Fibroblast of villous mesenchyme (primary cell): Measurements from ENCODE around the gene PARD3. TPM values are rescaled to one million over a fixed set of nuclear protein-coding genes. Genes with fewer than 3 reads are reported as not detected.

Experiments used
- DNase-seq: peaks from one replicate; pipeline ENCODE4 v3.0.0-alpha.2; 2010; ENCODE audit warnings: low read depth
- H3K4me3 ChIP-seq: 2 replicates; pipeline ENCODE4 v1.5.1; 2011; ENCODE audit warnings: low read depth, mild to moderate bottlenecking, low read length
- CTCF ChIP-seq: IDR thresholded peaks from 2 replicates; pipeline ENCODE4 v1.5.1; 2012; ENCODE audit warnings: low read depth, mild to moderate bottlenecking, low read length; ENCODE audit not compliant: insufficient read depth
- total RNA-seq: library from RNA; depleted of rRNA; stranded (reverse); fragments of >200 nt; gene quantifications from 2 replicates; pipeline ENCODE4 v1.2.3, GENCODE V29; 2012

Gene PARD3
- total RNA-seq, 1 donor: 44.0 TPM

- no peak for TF ChIP-seq CTCF
- no peak overlapping the region for H3K4me3 ChIP-seq
- DNase-seq: no peak
Measured at GRCh38 chr10:34553747-34554146, 261.3 kb downstream of the PARD3 start.

- TF ChIP-seq CTCF: no peak
- no peak for DNase-seq
- no peak overlapping the region for H3K4me3 ChIP-seq
Measured at GRCh38 chr10:34551295-34551694, 263.8 kb downstream of the PARD3 start.

- H3K4me3 ChIP-seq: no peak overlapping the region
- no peak for TF ChIP-seq CTCF
- no peak for DNase-seq
Measured at GRCh38 chr10:34549953-34550352, 265.1 kb downstream of the PARD3 start.

- H3K4me3 ChIP-seq: no peak overlapping the region
- TF ChIP-seq CTCF: no peak
- no peak for DNase-seq
Measured at GRCh38 chr10:34549001-34549400, 266.1 kb downstream of the PARD3 start.

- DNase-seq: no peak
- no peak for TF ChIP-seq CTCF
- no peak overlapping the region for H3K4me3 ChIP-seq
Measured at GRCh38 chr10:34548466-34548865, 266.6 kb downstream of the PARD3 start.

GRCh38 chr10:34547695-34548094 lies 267.4 kb downstream of the PARD3 start:
- H3K4me3 ChIP-seq: no peak overlapping the region
- no peak for TF ChIP-seq CTCF
- no peak for DNase-seq

- H3K4me3 ChIP-seq: no peak overlapping the region
- peak; percentile 95 for DNase-seq
- no peak for TF ChIP-seq CTCF
Measured at GRCh38 chr10:34547291-34547690, 267.8 kb downstream of the PARD3 start.
